HEK293 (cell line): Measurements from ENCODE around the gene CRYBG1.

Source experiments
- CTCF ChIP-seq: fragments of 450-650 bp; formaldehyde crosslinking; IDR thresholded peaks from 2 replicates; pipeline ENCODE4 v1.5.1; 2016; ENCODE audit warnings: missing biosample characterization, missing genetic modification characterization
- ELK4 ChIP-seq: IDR thresholded peaks from 2 replicates; pipeline ENCODE4 v1.6.1; 2011; ENCODE audit warnings: mild to moderate bottlenecking, low read depth, low read length, borderline replicate concordance
- SCRT2 ChIP-seq: fragments of 450-650 bp; formaldehyde crosslinking; IDR thresholded peaks from 2 replicates; pipeline ENCODE4 v1.5.1; 2016; ENCODE audit warnings: missing biosample characterization, missing genetic modification characterization
- ZBTB20 ChIP-seq: fragments of 450-650 bp; formaldehyde crosslinking; IDR thresholded peaks from 2 replicates; pipeline ENCODE4 v1.5.1; 2016; ENCODE audit warnings: missing biosample characterization, missing genetic modification characterization
- ZNF274 ChIP-seq, 2 experiments: fragments of 200-500 bp in 1 of 2; fragments of 450-650 bp in 1 of 2; sonication (Bioruptor generic) in 1 of 2; formaldehyde crosslinking in 1 of 2; IDR thresholded peaks; 2 replicates each; pipeline versions ENCODE4 v1.5.1 to v1.6.1; 2014 to 2016; ENCODE audit warnings: borderline replicate concordance in 1 of 2, inconsistent platforms in 1 of 2, low read length in 1 of 2, missing biosample characterization in 1 of 2, missing genetic modification characterization in 1 of 2

- TF ChIP-seq CTCF (no peak), ELK4 (no peak), SCRT2 (tag by site-specific recombination) (no peak), ZNF274 (IDR thresholded peaks at IDR 0.05; ENCODE audit: low read length) (no peak), ZNF274 (tag by site-specific recombination; IDR thresholded peaks at IDR 0.05; ENCODE audit: borderline replicate concordance) (no peak), ZBTB20 (tag by site-specific recombination) (no peak)
Measured at GRCh38 chr6:106495014-106495413, 134.5 kb downstream of the CRYBG1 start.
